IMR-90 (cell line): Measurements from ENCODE around the gene FBXO3.

ENCODE experiments used
- BHLHE40 ChIP-seq: fragments of 150-350 bp; IDR thresholded peaks from 2 replicates; pipeline ENCODE4 v1.6.1; 2016; ENCODE audit warnings: mild to moderate bottlenecking, low read depth, low read length
- CTCF ChIP-seq: conservative IDR thresholded peaks from 2 replicates; pipeline ENCODE4 v1.5.1; 2012; ENCODE audit warnings: mild to moderate bottlenecking, low read depth, low read length, improper control_type of control experiment
- MAFK ChIP-seq: IDR thresholded peaks from 2 replicates; pipeline ENCODE4 v1.6.1; 2012; ENCODE audit warnings: low read depth, low read length, improper control_type of control experiment
- MAZ ChIP-seq: IDR thresholded peaks from 2 replicates; pipeline ENCODE4 v1.6.1; 2012; ENCODE audit warnings: low read depth, mild to moderate bottlenecking, low read length, improper control_type of control experiment, moderate library complexity, borderline replicate concordance
- POLR2A ChIP-seq: IDR thresholded peaks from 2 replicates; pipeline ENCODE4 v1.6.1; 2012; ENCODE audit warnings: mild to moderate bottlenecking, low read depth, low read length
- RAD21 ChIP-seq: IDR thresholded peaks from 2 replicates; pipeline ENCODE4 v1.6.1; 2012; ENCODE audit warnings: low read length, improper control_type of control experiment

- no peak for TF ChIP-seq CTCF
- no peak for TF ChIP-seq RAD21
- no peak for TF ChIP-seq BHLHE40
- no peak for TF ChIP-seq MAFK
- TF ChIP-seq MAZ, result no peak
- no peak for TF ChIP-seq POLR2A
Observed at GRCh38 chr11:33703788-33704187, 70.5 kb downstream of the FBXO3 start.
